NCI-H2196 (cell line): Measurements from ENCODE around the gene WDR93.

Source experiments
- DNase-seq: peaks from one replicate; lab custom pipeline; 2025; ENCODE audit not compliant: unreplicated experiment; lab: John Stamatoyannopoulos, UW

Gene WDR93

GRCh38 chr15:89662893-89663626, 27.6 kb upstream of the WDR93 start:
- no peak for DNase-seq

GRCh38 chr15:89664441-89665350, 25.9 kb upstream of the WDR93 start:
- no peak for DNase-seq

- no peak for DNase-seq
These were observed 25.0 kb upstream of the WDR93 start for GRCh38 chr15:89665449-89666181.

- DNase-seq, result no peak
These were observed 24.3 kb upstream of the WDR93 start for GRCh38 chr15:89666184-89666857.

- DNase-seq, result no peak
These were observed 23.5 kb upstream of the WDR93 start for GRCh38 chr15:89666858-89667705.

GRCh38 chr15:89667706-89667960, 23.0 kb upstream of the WDR93 start:
- no peak for DNase-seq

- no peak for DNase-seq
These were observed 22.4 kb upstream of the WDR93 start for GRCh38 chr15:89668171-89668570.

GRCh38 chr15:89669309-89669865, 21.2 kb upstream of the WDR93 start:
- DNase-seq, result no peak

- DNase-seq, result no peak
These were observed 20.7 kb upstream of the WDR93 start for GRCh38 chr15:89669941-89670340.

- no peak for DNase-seq
These were observed 19.5 kb upstream of the WDR93 start for GRCh38 chr15:89670971-89671560.

GRCh38 chr15:89671687-89672086, 18.9 kb upstream of the WDR93 start:
- DNase-seq, result no peak

- DNase-seq, result no peak
These were observed 18.1 kb upstream of the WDR93 start for GRCh38 chr15:89672221-89673164.

- no peak for DNase-seq
These were observed 17.5 kb upstream of the WDR93 start for GRCh38 chr15:89673165-89673512.

GRCh38 chr15:89674526-89674925, 16.1 kb upstream of the WDR93 start:
- no peak for DNase-seq

- DNase-seq, result no peak
These were observed 15.0 kb upstream of the WDR93 start for GRCh38 chr15:89675606-89676005.

- no peak for DNase-seq
These were observed 13.2 kb upstream of the WDR93 start for GRCh38 chr15:89677381-89677780.

- DNase-seq, result no peak
These were observed 11.4 kb upstream of the WDR93 start, which contains the start of gene PLIN1 for GRCh38 chr15:89679212-89679611. PLIN1 (minus strand) TSS chr15:89679367; CDS start chr15:89677489, 1,878 bp downstream.

GRCh38 chr15:89680282-89680873, 10.2 kb upstream of the WDR93 start:
- DNase-seq, result peak; percentile 82
